GM12891 (cell line): ENCODE measurements around the gene MARVELD1.

Source experiments
- POLR2A ChIP-seq: IDR thresholded peaks from 2 replicates; pipeline ENCODE4 v1.6.1; 2011; ENCODE audit warnings: low read depth, low read length, control low read depth
- POLR2AphosphoS5 ChIP-seq: IDR thresholded peaks from 2 replicates; pipeline ENCODE4 v1.6.1; 2011; ENCODE audit warnings: low read depth, low read length, control low read depth
- POU2F2 ChIP-seq: IDR thresholded peaks from 2 replicates; pipeline ENCODE4 v1.6.1; 2011; ENCODE audit warnings: low read depth, mild to moderate bottlenecking, control low read depth, low read length, moderate library complexity
- TAF1 ChIP-seq: IDR thresholded peaks from 2 replicates; pipeline ENCODE4 v1.6.1; 2011; ENCODE audit warnings: low read depth, low read length, control low read depth

DNA sequence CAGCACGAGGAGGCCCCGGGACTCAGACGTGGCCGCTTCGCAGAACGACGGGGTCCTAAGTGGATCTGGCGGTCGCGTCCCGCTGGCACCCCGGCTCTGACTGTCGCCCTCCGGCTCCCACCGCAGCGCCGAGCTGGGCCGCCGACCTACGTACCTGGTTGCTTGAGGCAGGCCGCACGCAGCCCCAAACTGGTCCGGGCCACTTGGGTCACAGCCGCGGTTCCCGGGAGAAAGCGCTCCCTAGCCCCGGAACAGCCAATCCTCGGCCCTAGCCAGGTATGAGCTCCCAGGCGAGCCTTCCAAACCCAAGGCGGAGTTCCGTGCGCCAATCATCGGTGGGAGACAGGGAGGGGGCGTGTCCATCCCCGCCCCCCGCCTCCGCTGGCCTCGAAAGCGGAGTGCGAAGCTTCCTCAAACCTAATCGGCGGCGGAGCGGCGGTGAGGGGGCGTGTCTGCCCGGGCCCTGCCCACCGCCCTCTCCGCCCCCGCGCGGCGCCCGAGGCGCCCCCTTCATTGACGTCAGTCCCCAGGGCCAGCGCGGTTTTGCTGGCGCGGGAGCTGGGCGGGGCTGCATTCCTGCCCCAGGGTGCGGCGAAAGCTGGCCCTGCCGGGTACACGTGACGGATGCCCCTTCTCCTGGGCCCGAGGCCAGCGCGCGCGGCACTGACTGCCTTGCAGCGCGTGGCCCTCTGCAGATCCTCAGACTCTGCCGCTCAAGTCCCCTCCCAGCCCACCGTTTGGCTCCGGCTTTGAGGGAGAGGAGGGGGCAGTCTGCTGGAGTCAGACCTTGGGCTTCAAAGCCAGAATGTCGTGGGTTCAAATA is 26.4 kb upstream of the MARVELD1 start, which contains the start of gene AVPI1:
- TF ChIP-seq POLR2A (peak; percentile 37; the same call in 1 of the 2 replicates), TAF1 (no peak), POLR2AphosphoS5 (no peak), POU2F2 (0 out of 2 replicates have a peak, but pooled peaks have one; percentile 37)
